ENCODE results near the gene FABP3.
A peak's percentile ranks its signal among the peaks of the same experiment; 100 is the strongest.

Gene FABP3

GRCh38 chr1:31371121-31371959 lies 1.5 kb downstream of the FABP3 start:
- no peak for DNase-seq

GRCh38 chr1:31370565-31370964 lies 2.3 kb downstream of the FABP3 start:
- no peak for DNase-seq

- no peak for DNase-seq
These were observed 2.9 kb downstream of the FABP3 start for GRCh38 chr1:31370021-31370420.

DNA sequence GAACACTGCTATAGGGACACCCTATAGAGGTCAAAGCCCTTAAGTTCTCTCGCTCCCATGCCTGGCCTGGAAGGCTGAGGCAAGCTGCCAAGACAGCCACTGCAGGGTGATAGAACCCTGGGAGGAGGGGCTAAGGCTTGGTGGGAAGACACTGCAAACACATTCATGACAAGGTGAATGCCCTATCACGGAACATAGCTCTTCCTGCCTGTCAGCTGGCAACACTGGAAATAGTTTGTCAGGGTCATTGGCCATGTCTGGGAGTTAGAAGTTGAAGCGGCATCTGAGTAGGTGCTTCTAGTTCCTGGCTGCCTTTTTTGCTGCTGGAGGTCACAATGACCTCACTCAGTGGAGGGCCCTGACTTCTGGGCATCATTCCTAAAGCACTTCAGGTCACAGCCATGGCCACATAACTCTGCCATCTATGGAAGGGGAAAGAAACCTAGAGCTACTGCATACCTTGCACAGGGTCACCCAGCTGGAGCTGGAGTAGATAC lies 4.2 kb downstream of the FABP3 start:
- no peak for DNase-seq

- DNase-seq = no peak
These were observed 6.1 kb downstream of the FABP3 start for GRCh38 chr1:31366796-31367195.

DNA sequence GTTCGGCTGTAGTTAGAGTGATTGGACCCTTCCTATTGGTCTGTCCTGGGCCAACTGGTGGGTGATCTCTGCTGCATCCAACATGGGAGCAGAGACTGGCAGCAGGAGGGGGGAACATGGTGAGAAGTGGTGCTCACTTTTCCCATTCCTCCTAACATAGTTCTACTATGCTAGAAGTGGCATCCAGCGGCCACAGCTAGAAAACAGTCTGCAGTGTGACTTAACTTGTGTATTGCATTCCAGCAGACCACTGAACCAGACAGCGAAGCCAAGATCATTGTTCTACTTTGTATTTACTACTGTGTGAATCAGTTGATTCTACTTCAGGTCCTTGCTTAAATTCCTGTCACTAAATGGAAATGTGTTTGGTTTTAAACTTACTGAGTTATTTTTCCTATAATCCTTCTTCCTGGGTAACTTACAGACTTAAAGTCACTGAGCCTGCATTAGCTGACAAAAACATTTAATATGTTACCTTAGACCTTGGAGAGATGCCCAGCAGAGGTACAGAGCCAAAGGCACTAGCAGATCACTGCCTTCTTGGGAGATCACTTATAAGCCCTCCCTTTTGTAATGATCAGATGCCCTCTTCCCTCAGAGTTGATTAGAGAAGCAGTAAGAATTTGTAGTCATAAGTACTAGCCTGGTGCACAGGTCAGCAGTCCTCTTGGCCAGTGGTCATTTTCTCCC lies 8.2 kb downstream of the FABP3 start:
- no peak for DNase-seq

- DNase-seq = no peak
These were observed 10.8 kb downstream of the FABP3 start for GRCh38 chr1:31362032-31362431.

GRCh38 chr1:31361607-31362006 lies 11.3 kb downstream of the FABP3 start:
- no peak for DNase-seq

DNA sequence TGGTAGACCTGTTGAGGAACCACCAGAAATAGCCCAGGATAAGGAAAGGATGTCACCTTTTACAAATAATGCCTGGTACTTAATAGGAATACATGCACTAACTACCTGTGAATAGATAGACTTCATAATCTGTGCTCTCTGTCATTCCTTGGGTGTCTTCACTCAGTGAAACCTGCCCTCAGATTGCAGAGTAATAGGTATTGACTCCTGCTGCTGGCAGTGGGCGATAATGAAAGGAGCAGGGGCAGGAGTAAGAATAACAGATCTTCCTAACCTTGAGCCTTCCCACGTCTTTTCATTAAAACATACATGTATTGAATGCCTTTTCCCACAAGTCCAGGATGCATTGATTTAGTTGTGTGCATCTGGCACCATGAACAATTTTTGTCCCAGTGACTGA lies 16.4 kb downstream of the FABP3 start:
- DNase-seq = no peak

DNA sequence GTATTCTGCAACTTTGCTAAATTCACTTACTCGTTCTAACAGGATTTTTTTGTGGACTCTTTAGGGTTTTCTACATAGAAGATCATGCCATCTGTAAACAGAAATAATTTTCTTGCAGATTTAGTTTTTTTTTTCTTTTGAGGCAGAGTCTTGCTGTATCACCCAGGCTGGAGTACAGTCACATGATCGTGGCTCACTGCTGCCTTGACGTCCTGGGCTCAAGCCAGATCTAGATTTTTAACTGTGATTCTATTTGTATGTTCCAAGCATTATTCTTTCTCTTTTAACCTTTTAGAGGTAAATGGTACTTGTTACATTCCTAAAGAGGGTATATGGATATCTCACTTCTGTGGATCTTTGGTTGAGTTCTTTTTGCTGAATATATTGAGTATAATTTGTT lies 18.6 kb downstream of the FABP3 start:
- no peak for DNase-seq

DNA sequence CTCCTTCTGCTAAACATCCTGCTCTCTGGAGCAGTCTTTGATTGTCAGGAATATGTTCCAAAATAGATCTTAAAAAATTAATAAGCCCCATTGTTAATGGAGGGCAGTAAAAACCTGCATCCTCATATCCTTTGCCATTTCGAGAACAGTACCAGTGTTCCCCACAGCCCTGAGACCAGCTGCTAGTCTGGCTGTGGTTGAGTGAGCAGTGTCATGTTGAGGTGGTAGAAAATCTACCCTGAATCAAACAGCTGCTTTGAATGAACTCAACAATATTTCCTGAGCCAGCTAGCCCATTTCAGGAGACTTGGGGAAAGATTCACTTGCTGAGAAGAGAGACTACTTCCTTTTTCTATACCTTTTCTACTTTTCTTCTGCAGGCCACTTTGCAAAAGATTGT lies 24.4 kb downstream of the FABP3 start:
- no peak for DNase-seq

DNA sequence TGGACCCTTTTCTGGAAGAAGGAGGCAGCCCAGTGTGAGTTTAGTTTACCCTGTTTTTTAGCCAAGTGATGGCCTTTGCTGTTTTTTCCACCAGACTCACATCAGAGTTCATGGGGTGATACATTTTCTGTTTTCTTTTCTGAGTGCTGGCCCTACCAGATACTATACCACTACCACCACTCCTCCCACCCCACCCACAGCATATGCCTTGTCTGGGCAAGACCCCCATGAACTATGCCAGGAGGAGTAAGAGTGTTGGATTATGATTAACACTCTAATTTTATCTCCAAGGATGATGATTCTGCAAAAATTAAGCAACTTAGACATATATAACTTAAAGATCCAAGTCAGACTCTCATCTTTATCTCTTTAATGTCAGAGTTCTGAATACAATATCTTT lies 26.1 kb downstream of the FABP3 start:
- DNase-seq = no peak

DNA sequence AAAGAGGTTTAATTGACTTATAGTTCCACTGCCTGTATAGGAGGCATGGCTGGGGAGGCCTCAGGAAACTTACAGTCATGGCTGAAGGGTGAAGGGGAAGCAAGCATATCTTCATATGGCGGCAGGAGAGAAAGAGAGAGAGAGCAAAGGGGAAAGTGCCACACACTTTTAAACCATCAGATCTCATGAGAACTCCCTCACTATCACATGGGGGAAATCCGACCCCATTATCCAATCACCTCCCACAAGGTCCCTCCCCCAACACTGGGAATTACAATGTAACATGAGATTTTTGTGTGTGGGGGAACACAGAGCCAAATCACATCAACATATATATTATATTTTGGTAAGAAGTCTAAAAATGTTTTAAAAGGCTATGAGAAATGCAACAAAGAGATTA lies 27.2 kb downstream of the FABP3 start:
- DNase-seq = no peak

- DNase-seq = no peak
These were observed 28.4 kb downstream of the FABP3 start for GRCh38 chr1:31344503-31344902.

DNA sequence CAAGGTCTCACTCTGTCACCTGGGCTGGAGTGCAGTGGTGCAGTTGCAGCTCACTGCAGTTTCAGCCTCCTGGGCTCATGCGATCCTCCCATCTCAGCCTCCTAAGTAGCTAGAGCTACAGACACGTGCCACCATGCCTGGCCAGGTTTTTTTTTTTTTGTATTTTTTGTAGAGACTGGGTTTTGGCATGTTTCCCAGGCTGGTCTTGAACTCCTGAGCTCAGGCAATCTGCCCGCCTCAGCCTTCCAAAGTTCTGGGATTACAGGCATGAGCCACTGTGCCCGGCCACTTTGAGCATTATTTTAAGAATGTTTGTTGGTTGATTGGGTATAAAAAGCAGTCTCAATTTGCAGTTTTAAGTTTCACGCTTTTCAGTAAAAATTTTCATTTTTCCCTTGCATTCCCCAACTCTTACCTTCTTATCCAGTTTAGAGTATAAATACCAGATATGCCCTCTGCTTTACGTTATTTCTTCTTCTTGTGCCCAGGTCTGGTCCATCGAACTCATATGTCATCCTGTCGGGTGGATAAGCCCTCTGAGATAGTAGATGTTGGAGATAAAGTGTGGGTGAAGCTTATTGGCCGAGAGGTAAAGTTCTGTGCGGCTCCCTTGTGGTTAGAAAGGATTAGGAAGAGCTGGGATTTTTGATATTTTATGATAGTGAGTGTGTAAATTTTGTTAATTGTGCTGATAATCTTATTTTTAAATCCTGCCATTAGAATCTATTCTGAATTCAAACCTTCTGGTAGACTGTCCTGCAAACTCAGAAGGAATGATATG lies 36.0 kb downstream of the FABP3 start:
- no peak for DNase-seq

- DNase-seq = peak; percentile 11
These were observed 37.9 kb downstream of the FABP3 start for GRCh38 chr1:31335007-31335406.

DNA sequence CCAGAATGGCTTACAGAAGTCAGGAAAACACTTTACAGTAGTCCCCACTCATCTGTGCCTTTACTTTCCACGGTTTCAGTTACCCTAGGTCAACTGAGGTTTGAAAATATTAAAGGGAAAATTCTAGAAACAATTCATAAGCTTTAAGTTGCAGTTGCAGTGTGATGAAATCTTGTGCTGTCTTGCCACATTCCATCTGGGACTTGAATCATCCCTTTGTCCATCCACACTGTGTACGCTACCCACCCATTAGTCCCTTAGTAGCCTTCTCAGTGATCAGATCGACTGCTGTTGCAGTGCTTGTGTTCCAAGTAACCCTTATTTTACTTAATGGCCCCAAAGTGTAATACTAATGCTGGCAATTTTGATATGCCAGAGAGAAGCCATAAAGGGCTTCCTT lies 45.5 kb downstream of the FABP3 start:
- DNase-seq = no peak

GRCh38 chr1:31326461-31326860 lies 46.4 kb downstream of the FABP3 start:
- DNase-seq = no peak

DNA sequence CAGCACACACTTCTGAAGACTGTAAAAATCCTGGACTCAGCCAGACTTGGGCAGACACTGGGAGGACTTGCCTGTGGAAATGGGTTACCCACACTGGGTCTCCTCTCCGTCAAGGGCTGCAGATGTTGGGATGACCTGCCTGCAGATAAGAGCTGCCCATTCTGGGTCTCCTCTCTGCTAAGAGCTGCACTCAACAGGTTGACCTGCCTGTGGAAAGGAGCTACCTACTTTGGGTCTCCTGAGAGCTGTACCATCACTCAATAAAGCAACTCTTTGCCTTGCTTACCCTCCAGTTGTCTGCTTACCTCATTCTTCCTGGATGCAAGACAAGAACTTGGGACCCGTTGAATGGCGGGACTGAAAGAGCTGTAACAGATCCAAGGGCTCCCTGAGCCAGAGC lies 47.9 kb downstream of the FABP3 start:
- DNase-seq = no peak

GRCh38 chr1:31324093-31324492 lies 48.8 kb downstream of the FABP3 start:
- DNase-seq = no peak

DNA sequence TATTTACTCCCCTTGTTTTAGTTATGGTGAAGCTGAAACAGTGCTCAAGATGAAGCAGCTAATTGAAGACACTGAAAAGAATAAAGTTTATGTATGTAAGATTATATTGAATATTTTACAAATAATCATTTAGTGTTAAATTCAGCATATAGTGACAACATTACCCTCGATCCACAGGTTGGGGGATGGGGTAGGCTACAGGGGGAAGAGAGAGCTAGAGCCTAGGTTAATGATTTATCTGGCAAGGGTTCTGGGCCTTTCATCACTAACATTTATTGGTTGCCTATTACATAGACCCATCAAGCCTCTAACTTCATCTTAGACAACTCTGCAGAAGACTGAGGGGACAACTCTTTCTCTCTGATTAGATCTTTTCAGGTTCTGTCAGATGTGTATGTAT lies 54.7 kb downstream of the FABP3 start:
- DNase-seq = no peak

DNA sequence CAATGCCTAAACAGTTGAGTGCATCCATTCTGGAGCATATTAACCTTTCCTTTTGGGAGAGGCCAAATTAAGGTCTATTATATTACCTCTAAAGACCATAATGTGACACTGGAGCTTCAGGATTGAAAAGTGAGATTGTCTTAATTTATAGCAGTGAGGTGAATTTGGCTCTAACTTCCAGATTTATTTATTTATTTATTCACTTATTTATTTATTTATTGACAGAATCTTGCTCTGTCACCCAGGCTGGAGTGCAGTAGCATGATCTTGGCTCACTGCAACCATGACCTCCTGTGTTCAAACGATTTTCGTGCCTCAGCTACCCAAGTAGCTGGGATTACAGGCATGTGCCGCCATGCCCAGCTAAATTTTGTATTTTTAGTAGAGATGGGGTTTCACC lies 57.0 kb downstream of the FABP3 start:
- no peak for DNase-seq
